Measurements from ENCODE around the gene GYPA. TPM values are rescaled to one million over a fixed set of nuclear protein-coding genes. Genes with fewer than 3 reads are reported as not detected.

Gene GYPA
- total and polyA plus RNA-seq, 2 of the 4 experiments (the other 2 are of a cell fraction), result not detected

DNA sequence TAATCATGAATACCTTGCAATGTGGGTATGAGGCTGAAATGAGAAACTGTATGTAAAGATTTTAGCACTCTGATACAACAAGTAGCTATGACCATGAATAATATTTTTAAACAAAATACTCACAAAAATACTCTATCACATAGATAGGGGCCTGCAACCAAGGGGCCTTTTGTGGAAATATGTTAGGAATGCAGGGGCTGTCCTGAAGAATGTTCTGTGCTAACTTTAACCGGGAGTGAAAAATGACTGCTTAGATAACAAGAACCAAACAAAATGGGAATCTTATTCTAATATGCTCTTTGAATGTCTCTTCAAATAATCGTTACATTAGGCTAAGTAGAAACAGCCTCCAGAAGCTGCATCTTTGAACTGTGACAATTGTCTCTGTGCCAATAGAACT lies 37.9 kb upstream of the GYPA start:
- Histone ChIP-seq H3K14ac (replicated peaks; ENCODE audit: low read depth, low read length) (no peak overlapping the region), H4K20me1 (ENCODE audit: insufficient read depth, low read length) (no peaks in the 10 kb centered on the region), H3K9me1 (ENCODE audit: insufficient read depth, low read length) (no peaks in the 10 kb centered on the region), H4K5ac (ENCODE audit: low read depth, low read length) (no peak overlapping the region), H3K9ac (ENCODE audit: low read depth, low read length) (no peak overlapping the region), H3K4me1 (ENCODE audit: control insufficient read depth, insufficient read depth, low read length) (no peaks in the 10 kb centered on the region), H3K36me3 (ENCODE audit: control insufficient read depth, insufficient read depth, low read length) (no peaks in the 10 kb centered on the region), H3K9me3 (ENCODE audit: control insufficient read depth, insufficient read depth, low read length) (no peaks in the 10 kb centered on the region), H2BK15ac (ENCODE audit: low read depth, low read length) (no peak overlapping the region), H3K18ac (ENCODE audit: low read depth, low read length) (no peak overlapping the region), H2AFZ (replicated peaks; ENCODE audit: low read length, poor library complexity) (no peak overlapping the region), H3K27me3 (ENCODE audit: control insufficient read depth, insufficient read depth, low read length) (no peaks in the 10 kb centered on the region), H3K79me1 (ENCODE audit: low read depth in 1 of 2, low read length in 2 of 2) (no peaks in the 10 kb centered on the region), H3K27ac (ENCODE audit: insufficient read depth, low read length) (no peak overlapping the region), H3K23ac (ENCODE audit: low read depth, low read length) (no peak overlapping the region), H2BK120ac (ENCODE audit: low read depth, low read length) (no peak overlapping the region), H4K8ac (ENCODE audit: low read depth in 2 of 2, low read length in 2 of 2) (no peak overlapping the region), H3K4ac (ENCODE audit: low read depth, low read length) (no peak overlapping the region), H3K56ac (ENCODE audit: extremely low read depth, insufficient read depth, low read length) (no peak overlapping the region), H3K4me3 (ENCODE audit: insufficient read depth, low read depth, low read length) (no peak overlapping the region), H2BK20ac (ENCODE audit: low read depth, low read length) (no peak overlapping the region), H2AK9ac (replicated peaks; ENCODE audit: low read depth, low read length, poor library complexity) (no peak overlapping the region), H2AK5ac (ENCODE audit: low read depth, low read length) (no peak overlapping the region), H3K4me2 (ENCODE audit: low read depth, low read length) (no peak overlapping the region), H4K91ac (ENCODE audit: insufficient read depth, low read depth, low read length) (no peak overlapping the region), H2BK5ac (ENCODE audit: low read depth, low read length, poor library complexity, severe bottlenecking) (no peak overlapping the region)
- ATAC-seq (ENCODE audit: low read depth) (no peak), DNase-seq (no peak)
- WGBS, 2 experiments (ENCODE audit: extremely low coverage in 2 of 2, insufficient read length in 1 of 2), result no CpG with 5 or more reads among the region's 2 CpGs
- POLR2A ChIA-PET (ENCODE audit: unreplicated experiment), result no interaction called here
- in situ Hi-C loops (cut with MboI; ENCODE audit: low sequenced_read_pairs) (loop anchor here (10.0 to 25.0 kb wide), 3 partner anchors 584 to 1409 kb away; no protein-coding TSS in a partner anchor), dilution Hi-C loops (cut with HindIII; ENCODE audit: low sequenced_read_pairs, unreplicated experiment) (no loop called here), intact Hi-C loops (cut with micrococcal nuclease) (loop anchor here (10.0 kb wide), 1 partner anchor 1036 kb away; no protein-coding TSS in a partner anchor)
- CTCF ChIA-PET, result no interaction called here
- TF ChIP-seq FOS (IDR thresholded peaks at IDR 0.05; ENCODE audit: low read depth, low read length) (no peak), BHLHE40 (IDR thresholded peaks at IDR 0.05; ENCODE audit: low read depth, low read length) (no peak), CTCF (conservative IDR thresholded peaks at IDR 0.05; ENCODE audit: low read depth, low read length) (no peak)
- no TSS peak for BruUV-seq (replicated peaks)

Measured in IMR-90 (cell line).